ENCODE measurements around the gene LUM.

GRCh38 chr12:91074851-91075250 lies 36.4 kb downstream of the LUM start:
- TF ChIP-seq CTCF (IDR thresholded peaks at IDR 0.05) (no peak), POLR2A (IDR thresholded peaks at IDR 0.05) (no peak)
